K562 (cell line): ENCODE data around the gene VPS4B. TPM values are rescaled to one million over a fixed set of nuclear protein-coding genes. Genes with fewer than 3 reads are reported as not detected.

Experiments
- ATAC-seq: fragments of 200-7000 bp; cut with Tn5 transposase; 3 replicates; pipeline ENCODE4 v1.9.1; 2020; ENCODE audit warnings: moderate library complexity
- BruUV-seq: library from RNA; stranded (reverse); fragments of 400-500 nt; replicated peaks from 2 replicates; lab custom pipeline; 2021; lab: Mats Ljungman, UMichigan
- CTCF ChIA-PET: fragments of 300-600 bp; formaldehyde crosslinking; extraction: SDS; loops from one replicate; lab custom pipeline; 2021; ENCODE audit warnings: low intra/inter-chr PET ratio; lab: Yijun Ruan, JAX
- POLR2A ChIA-PET: fragments of 300-600, 350-650 bp; sonication (Branson Sonifier 250); formaldehyde crosslinking; extraction: SDS; loops from one replicate; lab custom pipeline; 2021; ENCODE audit warnings: antibody characterized with exemption, inconsistent platforms; lab: Yijun Ruan, JAX
- DNase-seq, 4 experiments: peaks; one replicate each; pipeline versions ENCODE4 v3.0.0 to v3.0.0-alpha.2; 2011 to 2018; ENCODE audit warnings: low spot score in 3 of 4, mixed read lengths in 3 of 4; ENCODE audit errors: extremely low read depth in 1 of 4
- FAIRE-seq: peaks from 2 replicates; lab custom pipeline; 2011; peaks lifted over from hg19 to GRCh38; lab: Jason Lieb, UNC
- H2AFZ ChIP-seq: 2 replicates; pipeline ENCODE4 v1.6.0; 2011; ENCODE audit warnings: low read depth, low read length, control low read depth, inconsistent platforms
- H3K27ac ChIP-seq: fragments of 200-600 bp; 3 replicates; pipeline ENCODE4 v1.8.0; 2011; ENCODE audit warnings: low read depth, mild to moderate bottlenecking, control low read depth, inconsistent platforms, low read length, moderate library complexity, mixed read lengths; ENCODE audit errors: extremely low read depth
- H3K27me3 ChIP-seq, 2 experiments: fragments of 300-600 bp in 1 of 2; 2 replicates in 1 of 2; 3 replicates in 1 of 2; pipeline versions ENCODE4 v1.6.0 to v1.8.0; 2011; ENCODE audit warnings: inconsistent platforms in 2 of 2, low read length in 2 of 2, mild to moderate bottlenecking in 1 of 2, mixed read lengths in 1 of 2, moderate library complexity in 1 of 2; ENCODE audit not compliant: control insufficient read depth in 2 of 2, insufficient read depth in 2 of 2
- H3K36me3 ChIP-seq: fragments of 300-600 bp; 3 replicates; pipeline ENCODE4 v1.8.0; 2011; ENCODE audit warnings: mild to moderate bottlenecking, low read length, inconsistent platforms; ENCODE audit not compliant: control insufficient read depth, insufficient read depth
- H3K4me1 ChIP-seq, 2 experiments: fragments of 200-600 bp in 1 of 2; replicated peaks in 1 of 2; 2 replicates in 1 of 2; 3 replicates in 1 of 2; pipeline versions ENCODE4 v1.5.1 to v1.8.0; 2011; ENCODE audit warnings: inconsistent platforms in 2 of 2, low read length in 2 of 2, mild to moderate bottlenecking in 1 of 2, mixed read lengths in 1 of 2, moderate library complexity in 1 of 2; ENCODE audit not compliant: control insufficient read depth in 2 of 2, insufficient read depth in 2 of 2
- H3K4me2 ChIP-seq: 2 replicates; pipeline ENCODE4 v1.6.1; 2011; ENCODE audit warnings: low read length, control low read depth, inconsistent platforms, mixed read lengths; ENCODE audit not compliant: insufficient read depth
- H3K4me3 ChIP-seq: fragments of 200-600 bp; sonication (generic), shearing (Covaris generic); 2 replicates; pipeline ENCODE4 v1.5.1; 2016; ENCODE audit warnings: control low read depth, inconsistent platforms
- H3K79me2 ChIP-seq: fragments of 200-600 bp; 3 replicates; pipeline ENCODE4 v1.8.0; 2011; ENCODE audit warnings: low read length, inconsistent platforms; ENCODE audit not compliant: control insufficient read depth, insufficient read depth
- H3K9ac ChIP-seq, 2 experiments: 2 replicates each; pipeline versions ENCODE4 v1.6.0 to v1.6.1; 2011; ENCODE audit warnings: low read depth in 2 of 2, low read length in 2 of 2, control low read depth in 1 of 2, inconsistent platforms in 1 of 2, mild to moderate bottlenecking in 1 of 2, mixed read lengths in 1 of 2; ENCODE audit not compliant: insufficient read depth in 1 of 2
- H3K9me1 ChIP-seq: one replicate; pipeline ENCODE4 v1.6.0; 2011; ENCODE audit warnings: inconsistent platforms, mild to moderate bottlenecking, low read length, moderate library complexity; ENCODE audit not compliant: control insufficient read depth, insufficient read depth
- H3K9me3 ChIP-seq: replicated peaks from 2 replicates; pipeline ENCODE4 v1.5.1; 2011; ENCODE audit warnings: low read depth, low read length, inconsistent platforms; ENCODE audit not compliant: control insufficient read depth, insufficient read depth
- H4K20me1 ChIP-seq: replicated peaks from 2 replicates; pipeline ENCODE4 v1.6.1; 2011; ENCODE audit warnings: low read length, inconsistent platforms, mixed read lengths; ENCODE audit not compliant: control insufficient read depth, insufficient read depth
- AFF4 ChIP-seq: sonication (generic); formaldehyde crosslinking; IDR thresholded peaks from 2 replicates; pipeline ENCODE4 v1.8.0; 2023; ENCODE audit warnings: mild to moderate bottlenecking, missing genetic modification reagents
- ATF2 ChIP-seq: sonication (generic); formaldehyde crosslinking; IDR thresholded peaks from 2 replicates; pipeline ENCODE4 v1.8.1; 2022; ENCODE audit warnings: missing genetic modification reagents
- C11orf30 ChIP-seq: fragments of 450-650 bp; IDR thresholded peaks from 2 replicates; pipeline ENCODE4 v1.6.1; 2016; ENCODE audit warnings: low read depth, mild to moderate bottlenecking
- CHD2 ChIP-seq: IDR thresholded peaks from 2 replicates; pipeline ENCODE4 v1.6.1; 2011; ENCODE audit warnings: low read depth, low read length
- CLOCK ChIP-seq: fragments of 250-450 bp; sonication (Bioruptor Pico); IDR thresholded peaks from 2 replicates; pipeline ENCODE4 v1.4.0; 2020; ENCODE audit warnings: mild to moderate bottlenecking, moderate library complexity, borderline replicate concordance
- HMGN3 ChIP-seq: IDR thresholded peaks from 2 replicates; pipeline ENCODE4 v1.6.1; 2011; ENCODE audit warnings: borderline replicate concordance, low read depth, mild to moderate bottlenecking, mixed read lengths, low read length; ENCODE audit not compliant: insufficient read length; ENCODE audit errors: extremely low read depth
- MAFF ChIP-seq: IDR thresholded peaks from 2 replicates; pipeline ENCODE4 v1.6.1; 2012; ENCODE audit warnings: low read length, improper control_type of control experiment
- MAFK ChIP-seq: IDR thresholded peaks from 2 replicates; pipeline ENCODE4 v1.6.1; 2011; ENCODE audit warnings: low read length, improper control_type of control experiment
- POU5F1 ChIP-seq: fragments of 150-350 bp; IDR thresholded peaks from 2 replicates; pipeline ENCODE4 v1.6.1; 2014; ENCODE audit warnings: borderline replicate concordance, low read length, low read depth, mild to moderate bottlenecking; ENCODE audit not compliant: partially characterized antibody
- SNIP1 ChIP-seq: fragments of 450-650 bp; IDR thresholded peaks from 2 replicates; pipeline ENCODE4 v1.7.1; 2017; ENCODE audit warnings: low read depth, mild to moderate bottlenecking
- XRCC3 ChIP-seq: fragments of 450-650 bp; IDR thresholded peaks from 2 replicates; pipeline ENCODE4 v1.6.1; 2017; ENCODE audit warnings: mild to moderate bottlenecking, moderate library complexity
- ZNF280B ChIP-seq: fragments of 250-450 bp; sonication (Bioruptor Pico); IDR thresholded peaks from 2 replicates; pipeline ENCODE4 v1.5.1; 2021; ENCODE audit warnings: mild to moderate bottlenecking
- ZNF316 ChIP-seq: fragments of 450-650 bp; IDR thresholded peaks from 2 replicates; pipeline ENCODE4 v1.6.1; 2016
- WGBS: fragments of 100-300 bp; shearing (Covaris generic); methylation state at CpG from one replicate; pipeline ENCODE4 v1.1.6; 2016; ENCODE audit warnings: low coverage, mixed read lengths; ENCODE audit not compliant: insufficient coverage; ENCODE audit errors: missing lambda C conversion rate; 5-methylcytosine and 5-hydroxymethylcytosine counted together
- in situ Hi-C: fragments of 300-500 bp; cut with MboI; formaldehyde crosslinking; loops from 4 replicates; pipeline ENCODE4 v1.15.0; 2018; ENCODE audit warnings: inconsistent platforms, mixed read lengths
- intact Hi-C: fragments of 100-400 bp; cut with micrococcal nuclease; formaldehyde crosslinking; loops from 2 replicates; pipeline ENCODE4 v1.14.2; 2022
- polyA plus RNA-seq, 8 experiments: library from polyadenylated mRNA; depleted of rRNA in 4 of 8; stranded (reverse) in 5 of 8; unstranded in 3 of 8; fragments of >200 nt; fragmentation: Nextera tagmentation in 2 of 8; fragmentation: Illumina TruSeq in 1 of 8; extraction: Ambion mirVana in 2 of 8; extraction: Trizol in 1 of 8; gene quantifications; 2 replicates each; pipeline versions ENCODE4 v1.2.1 to v1.2.3, GENCODE V29; 2011 to 2014; ENCODE audit warnings: inconsistent platforms in 1 of 8, missing spikeins in 1 of 8
- total RNA-seq, 7 experiments: library from RNA; depleted of rRNA in 6 of 7; stranded (reverse); fragments of >200 nt in 6 of 7; fragmentation: Illumina TruSeq in 2 of 7; extraction: Trizol in 2 of 7; gene quantifications; 2 replicates each; pipeline versions ENCODE4 v1.2.1 to v1.2.3, GENCODE V29; 2011 to 2021; ENCODE audit warnings: low replicate concordance in 1 of 7

The VPS4B gene
- total and polyA plus RNA-seq, 9 of the 15 experiments (the other 6 are each of a cell fraction or from before 2014, with no cell fraction given), result 7.3 to 16.4 (median 10.4) TPM

GRCh38 chr18:63465059-63465458, 42.8 kb upstream of the VPS4B start (continued):
- TF ChIP-seq ZNF280B (CRISPR knock-in tag), result no peak
- no peak for TF ChIP-seq CLOCK (CRISPR knock-in tag)

GRCh38 chr18:63464434-63464833, 42.2 kb upstream of the VPS4B start:
- no peaks in the 10 kb centered on the region for H3K27me3 ChIP-seq
- no peak overlapping the region for H3K4me3 ChIP-seq
- BruUV-seq, result no TSS peak
- H3K4me1 ChIP-seq, result no peaks in the 10 kb centered on the region
- ATAC-seq (no peak), DNase-seq (no peak), FAIRE-seq (no peak)
- in situ Hi-C loops (no loop called here), intact Hi-C loops (no loop called here)
- no peaks in the 10 kb centered on the region for H4K20me1 ChIP-seq
- H3K27ac ChIP-seq, result no peak overlapping the region
- no peaks in the 10 kb centered on the region for H3K9me1 ChIP-seq
- H3K36me3 ChIP-seq, result no peaks in the 10 kb centered on the region
- WGBS, result 7% methylated on average over 1 of the region's 2 CpGs
- no peak overlapping the region for H2AFZ ChIP-seq
- ChIA-PET CTCF (no interaction called here), POLR2A (no interaction called here)
- no peak overlapping the region for H3K9ac ChIP-seq
- no peaks in the 10 kb centered on the region for H3K9me3 ChIP-seq
- no peaks in the 10 kb centered on the region for H3K79me2 ChIP-seq
- no peak overlapping the region for H3K4me2 ChIP-seq
- TF ChIP-seq MAFK, result peak; percentile 86
- TF ChIP-seq SNIP1, result no peak
- no peak for TF ChIP-seq AFF4 (CRISPR knock-in tag)
- TF ChIP-seq XRCC3, result no peak
- peak; percentile 89 for TF ChIP-seq C11orf30
- no peak for TF ChIP-seq ATF2 (CRISPR knock-in tag)
- no peak for TF ChIP-seq POU5F1
- TF ChIP-seq MAFF, result peak; percentile 86
- TF ChIP-seq ZNF316, result peak; percentile 92
- TF ChIP-seq HMGN3, result no peak
- no peak for TF ChIP-seq CHD2
